PC-9 (cell line): Measurements from ENCODE around the gene TMEM35B. TPM values are rescaled to one million over a fixed set of nuclear protein-coding genes. Genes with fewer than 3 reads are reported as not detected.
"Not testable (repeated sequence)": the region's sequence is repeated elsewhere in the genome, so short reads cannot be mapped to it uniquely, and the experiment has no call there.

ENCODE experiments used
- BruUV-seq: library from RNA; stranded (reverse); fragments of 400-500 nt; replicated peaks from 2 replicates; lab custom pipeline; 2021; lab: Mats Ljungman, UMichigan
- CTCF ChIA-PET: fragments of 300-600 bp; sonication (Branson Sonifier 250); formaldehyde crosslinking; loops from one replicate; lab custom pipeline; 2022; ENCODE audit warnings: antibody characterized with exemption; lab: Charles Lee
- POLR2A ChIA-PET: fragments of 300-600 bp; sonication (Branson Sonifier 250); formaldehyde crosslinking; loops from one replicate; lab custom pipeline; 2022; ENCODE audit warnings: antibody characterized with exemption; ENCODE audit not compliant: unreplicated experiment; lab: Charles Lee
- DNase-seq, 2 experiments: peaks; one replicate each; pipeline versions ENCODE4 v3.0.0 to v3.0.0-alpha.2; 2015 to 2022; ENCODE audit warnings: mixed read lengths in 1 of 2
- H2AFZ ChIP-seq: fragments of 200-600 bp; sonication (generic); 2 replicates; pipeline ENCODE4 v1.8.1; 2017; ENCODE audit warnings: antibody characterized with exemption
- H3F3A ChIP-seq: fragments of 200-600 bp; sonication (generic); 2 replicates; pipeline ENCODE4 v1.8.1; 2017; ENCODE audit warnings: antibody characterized with exemption, mild to moderate bottlenecking, low read depth; ENCODE audit not compliant: insufficient read depth
- H3K27ac ChIP-seq: fragments of 200-600 bp; sonication (generic); 2 replicates; pipeline ENCODE4 v1.6.1; 2016; ENCODE audit warnings: mixed run types
- H3K27me3 ChIP-seq: fragments of 200-600 bp; sonication (generic); 2 replicates; pipeline ENCODE4 v1.6.1; 2016; ENCODE audit warnings: low read depth, mixed run types; ENCODE audit not compliant: insufficient read depth
- H3K36me3 ChIP-seq: fragments of 200-600 bp; sonication (generic); 2 replicates; pipeline ENCODE4 v1.6.1; 2016; ENCODE audit warnings: low read depth, mixed run types
- H3K4me1 ChIP-seq: fragments of 200-600 bp; sonication (generic); replicated peaks from 2 replicates; pipeline ENCODE4 v1.6.1; 2016; ENCODE audit warnings: mixed run types; ENCODE audit not compliant: insufficient read depth
- H3K4me2 ChIP-seq: fragments of 200-600 bp; sonication (generic); 2 replicates; pipeline ENCODE4 v1.6.1; 2017; ENCODE audit warnings: mixed run types
- H3K4me3 ChIP-seq: fragments of 200-600 bp; sonication (generic); 2 replicates; pipeline ENCODE4 v1.6.1; 2016; ENCODE audit warnings: mixed run types
- H3K79me2 ChIP-seq: fragments of 200-600 bp; sonication (generic); 2 replicates; pipeline ENCODE4 v1.6.1; 2017; ENCODE audit warnings: low read depth, mixed run types
- H3K9me2 ChIP-seq: fragments of 200-600 bp; sonication (generic); 2 replicates; pipeline ENCODE4 v1.8.1; 2017; ENCODE audit warnings: mild to moderate bottlenecking; ENCODE audit not compliant: insufficient read depth
- H3K9me3 ChIP-seq: fragments of 200-600 bp; sonication (generic); 2 replicates; pipeline ENCODE4 v1.8.1; 2016; ENCODE audit warnings: low read depth; ENCODE audit not compliant: insufficient read depth
- H4K20me1 ChIP-seq: fragments of 200-600 bp; sonication (generic); 2 replicates; pipeline ENCODE4 v1.8.1; 2017; ENCODE audit not compliant: insufficient read depth
- CTCF ChIP-seq: fragments of 200-600 bp; sonication (generic); conservative IDR thresholded peaks from 2 replicates; pipeline ENCODE4 v1.6.1; 2017; ENCODE audit warnings: mixed run types, antibody characterized with exemption, mild to moderate bottlenecking, moderate library complexity
- EZH2 ChIP-seq: fragments of 200-600 bp; sonication (generic); IDR thresholded peaks from 2 replicates; pipeline ENCODE4 v1.8.0; 2017; ENCODE audit warnings: antibody characterized with exemption, low read depth
- intact Hi-C: fragments of 100-400 bp; cut with micrococcal nuclease; formaldehyde crosslinking; loops from one replicate; pipeline ENCODE4 v1.10.0; 2022; ENCODE audit not compliant: unreplicated experiment
- total RNA-seq: library from RNA; stranded (reverse); gene quantifications from 2 replicates; pipeline ENCODE4 v1.2.3, GENCODE V29; 2021

TMEM35B gene
- total RNA-seq, 1 experiment from 2014 or later, result 41.7 TPM

DNA sequence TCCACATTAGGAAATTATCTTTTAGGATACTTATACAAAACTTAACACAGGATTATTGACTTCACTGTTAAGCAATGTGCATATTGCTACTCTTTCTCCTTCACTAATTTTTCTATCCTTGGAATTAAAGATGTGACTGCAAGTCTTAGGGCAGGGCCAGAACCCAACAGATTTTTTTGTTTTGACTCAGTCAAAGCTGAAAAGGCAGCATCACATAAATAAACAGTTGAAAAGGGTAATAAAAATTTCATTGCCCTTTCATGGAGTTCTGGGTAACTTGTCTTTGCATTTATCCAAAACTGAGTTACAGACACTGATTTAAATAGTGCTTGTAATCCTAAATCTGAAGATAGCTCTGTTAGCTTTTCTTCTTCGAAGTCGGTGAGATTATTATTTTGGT, 1.9 kb upstream of the TMEM35B start:
- intact Hi-C loops, result no loop called here
- no peaks in the 10 kb centered on the region for H3F3A ChIP-seq
- no peak for DNase-seq
- peaks cover 6% of the 10 kb centered on the region; the same call in 1 of the 2 replicates for H3K36me3 ChIP-seq
- H3K27me3 ChIP-seq, result no peaks in the 10 kb centered on the region
- BruUV-seq, result no TSS peak
- H2AFZ ChIP-seq, result no peak overlapping the region
- H3K4me3 ChIP-seq, result no peak overlapping the region
- H4K20me1 ChIP-seq, result no peaks in the 10 kb centered on the region
- no peaks in the 10 kb centered on the region for H3K79me2 ChIP-seq
- H3K27ac ChIP-seq, result no peak overlapping the region
- POLR2A ChIA-PET, result no interaction called here
- H3K9me2 ChIP-seq, result no peaks in the 10 kb centered on the region
- CTCF ChIA-PET, result no interaction called here
- H3K4me2 ChIP-seq, result no peak overlapping the region
- no peaks in the 10 kb centered on the region; the same call in 1 of the 2 replicates for H3K4me1 ChIP-seq
- no peak for TF ChIP-seq EZH2
- no peak for TF ChIP-seq CTCF
- no peaks in the 10 kb centered on the region for H3K9me3 ChIP-seq

DNA sequence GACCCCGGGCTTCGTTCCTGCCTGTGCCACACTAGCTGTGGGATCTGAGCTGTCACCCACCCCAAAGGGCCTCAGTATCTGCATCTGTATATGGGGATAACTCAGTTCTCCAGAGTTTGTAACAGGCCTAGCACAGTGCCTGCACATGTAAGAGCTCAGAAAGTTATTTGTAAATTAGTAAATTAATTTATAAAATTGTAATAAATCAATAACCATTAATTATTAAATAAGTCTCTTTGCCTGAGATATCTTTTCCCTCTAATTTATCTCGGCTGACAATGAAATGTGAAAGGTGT, 410 bp upstream of the TMEM35B start:
- POLR2A ChIA-PET, H3K36me3 ChIP-seq, H3K9me3 ChIP-seq, H3K27ac ChIP-seq, H4K20me1 ChIP-seq, H3K9me2 ChIP-seq, H3K79me2 ChIP-seq, H3K27me3 ChIP-seq, DNase-seq, H3K4me1 ChIP-seq, H3F3A ChIP-seq: not testable (repeated sequence)
- H3K4me2 ChIP-seq, result peak overlapping the region; percentile 94
- BruUV-seq, result TSS peak; percentile 59
- intact Hi-C loops, result loop anchor here (2.0 kb wide), 1 partner anchor 45 kb away; the partner anchor contains the start of gene ZMYM6
- peak overlapping the region; percentile 95 for H2AFZ ChIP-seq
- peak overlapping the region; percentile 71 for H3K4me3 ChIP-seq
- CTCF ChIA-PET, result interaction anchor here (0.6 kb wide), 1 partner anchor 249 kb away, joined by 4 read pairs; no protein-coding TSS in a partner anchor

DNA sequence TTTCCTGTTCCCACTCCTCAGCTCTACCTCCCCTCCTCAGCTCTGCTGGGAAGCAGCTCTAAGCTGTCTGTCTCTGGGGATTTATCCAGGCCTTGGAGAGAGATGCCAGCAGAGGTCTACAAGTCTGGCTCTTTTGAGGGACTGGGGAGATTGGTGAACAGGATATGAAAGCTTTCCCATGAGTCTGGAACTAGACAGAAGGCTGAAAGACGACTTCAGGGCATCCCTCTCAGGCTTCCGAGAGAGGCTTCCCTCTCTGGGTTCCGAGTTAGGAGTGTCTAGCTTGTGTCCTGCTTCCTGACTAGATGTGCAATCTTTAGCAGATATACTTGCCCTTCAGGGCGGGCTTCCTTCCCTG, 733 bp downstream of the TMEM35B start:
- H3K4me1 ChIP-seq, result no peaks in the 10 kb centered on the region; the same call in 1 of the 2 replicates
- no peak overlapping the region for H3K27ac ChIP-seq
- H3K79me2 ChIP-seq, result no peaks in the 10 kb centered on the region
- no peaks in the 10 kb centered on the region for H3K9me2 ChIP-seq
- intact Hi-C loops, result loop anchor here (2.0 kb wide), 1 partner anchor 46 kb away; the partner anchor contains the start of gene ZMYM6
- BruUV-seq, result no TSS peak
- H3K4me3 ChIP-seq, result peak overlapping the region; percentile 71
- H3K27me3 ChIP-seq, result no peaks in the 10 kb centered on the region
- peak in 1 of 2 experiments; percentile 16 for DNase-seq
- peaks cover 6% of the 10 kb centered on the region; the same call in 1 of the 2 replicates for H3K36me3 ChIP-seq
- peak overlapping the region; percentile 95 for H2AFZ ChIP-seq
- TF ChIP-seq CTCF, result no peak
- TF ChIP-seq EZH2, result no peak
- peak overlapping the region; percentile 94 for H3K4me2 ChIP-seq
- H3F3A ChIP-seq, result no peaks in the 10 kb centered on the region
- ChIA-PET CTCF (interaction anchor here (0.6 to 0.7 kb wide), 2 partner anchors 240 to 577 kb away, joined by 3 to 8 read pairs; no protein-coding TSS in a partner anchor), POLR2A (interaction anchor here (0.6 to 0.7 kb wide), 5 partner anchors 47 to 455 kb away, joined by 3 to 8 read pairs (median 4); no protein-coding TSS in a partner anchor)
- no peaks in the 10 kb centered on the region for H4K20me1 ChIP-seq
- H3K9me3 ChIP-seq, result no peaks in the 10 kb centered on the region
